GM12892 (cell line): Measurements from ENCODE around the gene ZIC1.

ENCODE experiments used
- DNase-seq: peaks from one replicate; pipeline ENCODE4 v3.0.0; 2011; ENCODE audit not compliant: insufficient read length
- FAIRE-seq: peaks from 2 replicates; lab custom pipeline; 2011; peaks lifted over from hg19 to GRCh38; lab: Jason Lieb, UNC
- POLR2A ChIP-seq: IDR thresholded peaks from 2 replicates; pipeline ENCODE4 v1.6.1; 2011; ENCODE audit warnings: low read depth, low read length, control low read depth
- POLR2AphosphoS5 ChIP-seq: IDR thresholded peaks from 2 replicates; pipeline ENCODE4 v1.6.1; 2011; ENCODE audit warnings: low read depth, low read length, control low read depth
- TAF1 ChIP-seq: IDR thresholded peaks from 2 replicates; pipeline ENCODE4 v1.6.1; 2011; ENCODE audit warnings: low read depth, mild to moderate bottlenecking, control low read depth, low read length, borderline replicate concordance

The ZIC1 gene

GRCh38 chr3:147398813-147399534, 10.2 kb upstream of the ZIC1 start:
- TF ChIP-seq POLR2A (no peak), TAF1 (no peak), POLR2AphosphoS5 (no peak)

GRCh38 chr3:147400111-147400510, 9.1 kb upstream of the ZIC1 start:
- DNase-seq (no peak), FAIRE-seq (no peak)
- TF ChIP-seq TAF1 (no peak), POLR2AphosphoS5 (no peak), POLR2A (no peak)

More at GRCh38 chr3:147398813-147399534, 10.2 kb upstream of the ZIC1 start:
- no peak for DNase-seq
- no peak for FAIRE-seq

GRCh38 chr3:147400999-147401398, 8.2 kb upstream of the ZIC1 start:
- no peak for DNase-seq
- no peak for FAIRE-seq
- no peak for TF ChIP-seq POLR2AphosphoS5
- no peak for TF ChIP-seq POLR2A
- TF ChIP-seq TAF1 = no peak

GRCh38 chr3:147401421-147401820, 7.7 kb upstream of the ZIC1 start:
- no peak for TF ChIP-seq POLR2AphosphoS5
- TF ChIP-seq POLR2A = no peak
- no peak for TF ChIP-seq TAF1
- DNase-seq = no peak
- no peak for FAIRE-seq

GRCh38 chr3:147402159-147402558, 7.0 kb upstream of the ZIC1 start:
- FAIRE-seq = no peak
- DNase-seq = no peak
- TF ChIP-seq TAF1 = no peak
- TF ChIP-seq POLR2A = no peak
- TF ChIP-seq POLR2AphosphoS5 = no peak

- DNase-seq = no peak
- TF ChIP-seq TAF1 (no peak), POLR2AphosphoS5 (no peak), POLR2A (no peak)
- no peak for FAIRE-seq
Observed at GRCh38 chr3:147403511-147403910, 5.7 kb upstream of the ZIC1 start.

- no peak for TF ChIP-seq POLR2AphosphoS5
- no peak for TF ChIP-seq TAF1
- no peak for TF ChIP-seq POLR2A
- DNase-seq (no peak), FAIRE-seq (no peak)
Observed at GRCh38 chr3:147404000-147404799, 5.0 kb upstream of the ZIC1 start.

GRCh38 chr3:147404800-147405230, 4.3 kb upstream of the ZIC1 start:
- DNase-seq (no peak), FAIRE-seq (no peak)
- no peak for TF ChIP-seq TAF1
- TF ChIP-seq POLR2AphosphoS5 = no peak
- TF ChIP-seq POLR2A = no peak

- DNase-seq (no peak), FAIRE-seq (no peak)
- TF ChIP-seq TAF1 (no peak), POLR2A (no peak), POLR2AphosphoS5 (no peak)
Observed at GRCh38 chr3:147405231-147406027, 3.7 kb upstream of the ZIC1 start.

GRCh38 chr3:147406028-147406931, 2.9 kb upstream of the ZIC1 start, which contains the start of gene ZIC4:
ZIC4 (minus strand) TSS chr3:147406543; CDS start chr3:147402797, 3,746 bp downstream.
- no peak for FAIRE-seq
- TF ChIP-seq POLR2AphosphoS5 = no peak
- no peak for TF ChIP-seq TAF1
- no peak for TF ChIP-seq POLR2A
- DNase-seq = no peak

GRCh38 chr3:147407114-147407497, 2.1 kb upstream of the ZIC1 start:
- no peak for FAIRE-seq

More at GRCh38 chr3:147407114-147407497, 2.1 kb upstream of the ZIC1 start:
- no peak for TF ChIP-seq TAF1
- TF ChIP-seq POLR2AphosphoS5 = no peak
- no peak for TF ChIP-seq POLR2A
- no peak for DNase-seq
